ENCODE results near the gene SBNO2. TPM values are rescaled to one million over a fixed set of nuclear protein-coding genes. Genes with fewer than 3 reads are reported as not detected.

SBNO2 gene
- polyA plus RNA-seq (ENCODE audit: insufficient read length in 10 of 10), result 10 to 100 TPM in 5 of 10 donors, 1 to 10 TPM in 5; 6.1 to 14.5 (median 10.4) TPM
- long read RNA-seq, donor 1, full-length matches to known transcripts, result 1 of 1 reads
- long read RNA-seq, donor 1, partial matches to known transcripts, result 0 of 1 reads
- long read RNA-seq, donor 1, other reads (novel, unspliced or antisense), result 0 of 1 reads
- long read RNA-seq, donor 2, partial matches to known transcripts, result 983 of 1,252 reads
- long read RNA-seq, donor 2, other reads (novel, unspliced or antisense), result 269 of 1,252 reads
- long read RNA-seq, donor 3, result 0 reads
- long read RNA-seq, donor 4, result 0 reads
- long read RNA-seq, donor 5, partial matches to known transcripts, result 54 of 61 reads
- long read RNA-seq, donor 5, other reads (novel, unspliced or antisense), result 7 of 61 reads
- long read RNA-seq, donor 6, full-length matches to known transcripts, result 1 of 619 reads
- long read RNA-seq, donor 6, partial matches to known transcripts, result 618 of 619 reads
- long read RNA-seq, donor 6, other reads (novel, unspliced or antisense), result 0 of 619 reads
- long read RNA-seq, donor 7, full-length matches to known transcripts, result 1 of 1 reads
- long read RNA-seq, donor 7, partial matches to known transcripts, result 0 of 1 reads
- long read RNA-seq, donor 7, other reads (novel, unspliced or antisense), result 0 of 1 reads
- long read RNA-seq, donor 8, result 0 reads
- long read RNA-seq, donor 9, result 0 reads

- peak; percentile 81 to 89 (median 84) for DNase-seq
Measured at GRCh38 chr19:1173845-1174809, at the start of gene SBNO2. Gene SBNO2 (minus strand): TSS chr19:1174268. CDS start chr19:1154276, 19,992 bp downstream.

GRCh38 chr19:1223018-1223855 is 49.2 kb upstream of the SBNO2 start:
- no peak for DNase-seq

- no peak for DNase-seq
Measured at GRCh38 chr19:1222394-1222793, 48.3 kb upstream of the SBNO2 start.

GRCh38 chr19:1221904-1222255 is 47.8 kb upstream of the SBNO2 start:
- no peak for DNase-seq

- DNase-seq, result peak in 1 of 3 donors; percentile 78
Measured at GRCh38 chr19:1220976-1221903, 47.2 kb upstream of the SBNO2 start.

- DNase-seq, result no peak
Measured at GRCh38 chr19:1220477-1220930, 46.4 kb upstream of the SBNO2 start.

- DNase-seq, result no peak
Measured at GRCh38 chr19:1219786-1220476, 45.9 kb upstream of the SBNO2 start.

GRCh38 chr19:1218751-1219567 is 44.9 kb upstream of the SBNO2 start:
- no peak for DNase-seq

GRCh38 chr19:1217366-1217765 is 43.3 kb upstream of the SBNO2 start:
- DNase-seq, result peak in 1 of 3 donors; percentile 62

GRCh38 chr19:1216756-1217155 is 42.7 kb upstream of the SBNO2 start:
- no peak for DNase-seq

- peak in 1 of 3 donors; percentile 7 for DNase-seq
Measured at GRCh38 chr19:1214862-1215731, 41.0 kb upstream of the SBNO2 start.

GRCh38 chr19:1214299-1214861 is 40.3 kb upstream of the SBNO2 start:
- DNase-seq, result no peak

- DNase-seq, result peak in 1 of 3 donors; percentile 75
Measured at GRCh38 chr19:1213391-1214286, 39.6 kb upstream of the SBNO2 start.

- no peak for DNase-seq
Measured at GRCh38 chr19:1211494-1212234, 37.6 kb upstream of the SBNO2 start.

GRCh38 chr19:1210227-1210538 is 36.1 kb upstream of the SBNO2 start:
- DNase-seq, result no peak

All from muscle of back (tissue), 13 donors.